ENCODE measurements around the gene FETUB.
"Not testable (repeated sequence)": the region's sequence is repeated elsewhere in the genome, so short reads cannot be mapped to it uniquely, and the experiment has no call there.

Gene FETUB

DNA sequence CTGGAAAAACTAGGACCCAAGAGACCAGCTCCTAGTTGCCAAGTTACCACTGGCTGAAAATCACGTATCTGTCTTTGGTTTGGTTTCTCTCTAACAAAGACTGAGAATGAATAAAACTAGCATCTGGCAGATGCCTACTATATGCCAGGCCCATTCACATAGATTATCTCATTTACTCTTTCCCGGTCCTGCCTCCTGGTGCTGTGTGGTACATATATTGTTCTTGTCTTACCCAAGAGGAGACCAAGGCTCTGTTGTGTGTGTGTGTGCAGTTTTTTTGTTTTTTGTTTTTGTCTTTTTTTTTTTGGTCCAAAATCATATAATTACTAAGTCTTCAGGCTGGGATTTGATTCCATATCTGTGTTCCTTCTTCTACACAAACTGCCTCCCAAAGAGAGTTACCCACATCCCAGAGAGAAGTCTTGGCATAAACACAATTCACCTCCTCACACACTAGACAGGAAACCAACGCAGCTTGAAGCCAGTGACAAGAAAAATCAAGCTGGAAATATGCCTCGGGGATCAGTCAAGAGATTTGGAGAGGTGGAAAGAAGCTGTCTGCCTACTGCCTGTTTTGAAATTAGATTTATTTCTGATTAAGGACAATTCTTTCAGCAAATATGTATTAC lies 26.4 kb upstream of the FETUB start:
- no peak for DNase-seq

DNA sequence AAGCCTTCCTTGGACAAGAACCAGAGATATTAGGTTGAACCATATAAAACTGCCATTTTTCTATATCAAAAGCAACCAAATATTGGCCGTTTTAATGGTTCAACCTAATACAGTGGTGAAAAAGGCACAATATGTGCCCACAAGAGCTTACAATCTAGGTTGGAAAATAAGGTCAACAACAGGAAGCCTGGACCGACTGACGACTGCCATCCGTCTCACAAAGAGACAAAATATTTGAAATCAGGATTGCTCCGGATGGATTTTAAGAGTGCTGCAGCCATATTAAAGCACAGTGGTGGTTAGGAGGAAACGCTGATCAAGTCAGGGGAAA lies 26.0 kb upstream of the FETUB start:
- DNase-seq = no peak

DNA sequence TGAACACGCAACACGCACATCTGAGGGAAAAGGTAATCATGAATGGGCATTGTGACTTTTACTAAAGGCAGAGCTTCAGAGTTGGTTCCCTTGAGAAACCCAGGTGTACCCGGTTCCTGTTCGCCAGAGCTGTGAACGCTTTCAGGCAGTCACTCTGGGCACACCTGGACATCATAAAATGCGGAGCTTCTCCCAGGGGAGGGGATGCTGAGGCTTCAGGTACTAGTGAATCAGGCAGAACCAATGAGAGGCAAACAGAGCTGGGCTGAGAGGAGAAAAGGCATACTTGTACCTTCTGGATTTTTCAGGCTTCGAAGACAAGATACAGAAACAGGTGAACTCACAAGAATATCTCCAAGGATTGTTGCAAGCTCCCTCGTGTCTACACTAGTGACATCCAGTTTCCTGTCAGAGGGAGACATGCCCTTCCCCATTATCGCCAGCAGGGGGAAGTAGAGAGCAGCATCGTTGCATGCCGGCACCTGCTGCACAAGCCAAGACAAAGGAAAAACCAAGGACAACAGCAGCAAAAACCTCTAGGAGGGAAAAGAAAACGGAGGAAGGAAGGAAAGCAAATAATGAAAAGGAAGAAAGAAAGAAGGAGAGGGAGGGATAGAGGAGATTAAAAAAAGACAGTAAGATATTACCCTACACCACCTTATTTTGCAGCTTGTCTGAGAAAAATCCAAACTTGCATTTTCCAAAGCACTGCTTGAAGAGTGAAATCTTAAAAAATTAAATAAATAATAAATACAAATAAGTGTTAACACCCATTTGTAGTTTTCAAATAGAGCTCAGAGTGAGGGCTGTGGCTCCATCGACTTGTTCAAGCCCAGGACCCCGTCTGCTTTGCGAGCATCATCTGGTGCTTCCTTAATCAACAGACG lies 25.4 kb upstream of the FETUB start:
- DNase-seq = peak; percentile 77

DNA sequence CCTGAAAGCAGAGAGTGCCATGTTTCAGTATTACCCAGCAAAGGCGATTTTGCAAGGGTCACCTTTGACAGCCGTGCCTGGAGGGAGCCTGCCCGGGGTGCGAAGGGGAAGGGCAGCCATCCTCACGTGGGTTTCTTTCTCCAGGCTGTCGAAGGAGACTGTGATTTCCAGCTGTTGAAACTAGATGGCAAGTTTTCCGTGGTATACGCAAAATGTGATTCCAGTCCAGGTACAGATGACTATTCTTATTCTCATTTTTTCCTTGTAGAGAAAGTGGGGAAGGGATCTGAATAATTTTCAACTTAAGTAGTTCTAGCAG lies 23.9 kb upstream of the FETUB start:
- DNase-seq = no peak

DNA sequence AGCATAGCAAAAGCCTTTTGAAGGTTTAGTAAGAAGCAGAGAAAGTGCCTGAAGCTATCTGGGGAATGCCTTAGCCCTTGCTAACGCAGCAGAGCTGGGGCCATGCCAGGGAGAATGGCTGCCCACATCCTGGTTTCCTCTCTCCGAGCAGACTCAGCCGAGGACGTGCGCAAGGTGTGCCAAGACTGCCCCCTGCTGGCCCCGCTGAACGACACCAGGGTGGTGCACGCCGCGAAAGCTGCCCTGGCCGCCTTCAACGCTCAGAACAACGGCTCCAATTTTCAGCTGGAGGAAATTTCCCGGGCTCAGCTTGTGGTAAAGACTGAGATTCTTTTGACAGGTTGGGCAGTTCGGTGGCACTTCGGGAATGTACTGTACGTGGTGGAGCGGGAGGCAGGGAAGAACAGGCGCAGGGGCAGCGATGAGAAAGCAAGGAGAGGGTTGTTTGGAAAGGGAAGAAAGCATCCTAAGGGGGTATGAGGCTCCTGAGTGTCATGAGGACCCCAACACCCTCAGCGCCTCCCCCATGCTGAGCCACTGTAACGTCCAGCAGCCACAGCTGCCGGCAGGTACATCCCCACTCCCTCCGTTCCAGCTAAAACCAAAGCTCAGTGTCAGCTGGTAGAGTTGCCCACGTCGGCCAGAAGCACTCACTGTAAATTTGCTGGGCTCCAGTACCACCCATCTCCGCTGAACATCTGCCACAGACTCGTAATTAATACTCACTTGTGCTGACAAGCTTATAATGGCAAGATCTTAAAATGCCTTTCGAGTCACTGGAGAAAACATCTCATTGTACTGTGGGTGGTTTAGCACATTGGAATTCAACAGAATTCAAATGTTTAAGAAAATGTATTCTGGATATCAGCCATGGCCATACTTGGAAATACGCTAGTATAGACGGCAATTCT lies 22.9 kb upstream of the FETUB start:
- peak; percentile 69 for DNase-seq

DNA sequence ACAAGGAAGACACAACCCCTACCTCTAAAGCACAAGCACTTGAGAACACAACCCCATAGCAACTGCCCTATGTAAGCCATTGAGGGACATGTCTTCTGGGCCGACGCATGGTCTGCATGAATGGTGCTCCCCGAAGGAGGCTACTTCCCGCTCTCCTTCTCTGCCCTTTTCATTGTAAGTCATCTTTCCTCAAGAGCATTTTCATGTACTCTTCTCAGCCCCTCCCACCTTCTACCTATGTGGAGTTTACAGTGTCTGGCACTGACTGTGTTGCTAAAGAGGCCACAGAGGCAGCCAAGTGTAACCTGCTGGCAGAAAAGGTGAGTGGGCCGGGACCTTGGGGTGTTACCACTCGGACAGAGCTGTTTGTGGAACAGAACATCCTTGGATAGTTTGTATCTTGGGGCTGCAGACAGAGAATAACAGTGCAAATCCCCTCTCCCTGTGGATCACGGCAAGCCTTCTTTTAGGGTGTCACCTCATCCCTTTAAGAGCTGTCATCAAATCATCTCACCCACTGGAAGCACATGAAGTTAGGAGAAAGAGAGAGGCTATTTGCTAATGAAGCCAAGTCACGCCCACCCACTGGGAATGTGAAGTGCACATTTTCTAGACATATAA lies 21.8 kb upstream of the FETUB start:
- DNase-seq = no peak

DNA sequence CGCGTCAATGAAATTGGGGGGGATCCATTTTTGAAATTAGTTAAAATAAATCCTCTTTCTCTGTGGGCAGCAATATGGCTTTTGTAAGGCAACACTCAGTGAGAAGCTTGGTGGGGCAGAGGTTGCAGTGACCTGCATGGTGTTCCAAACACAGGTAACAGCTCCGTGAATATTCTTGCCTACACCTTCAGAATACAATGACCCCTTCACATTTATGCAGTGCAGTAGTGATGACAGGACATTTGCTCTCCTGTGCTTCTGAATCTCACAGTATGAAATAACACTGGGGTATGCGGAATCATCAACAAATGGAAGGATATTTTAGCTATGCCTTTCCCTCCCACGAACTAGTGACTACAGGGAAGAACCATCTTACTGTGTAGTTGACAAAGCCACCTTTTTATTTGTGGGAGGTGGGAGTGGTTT lies 20.4 kb upstream of the FETUB start:
- no peak for DNase-seq

DNA sequence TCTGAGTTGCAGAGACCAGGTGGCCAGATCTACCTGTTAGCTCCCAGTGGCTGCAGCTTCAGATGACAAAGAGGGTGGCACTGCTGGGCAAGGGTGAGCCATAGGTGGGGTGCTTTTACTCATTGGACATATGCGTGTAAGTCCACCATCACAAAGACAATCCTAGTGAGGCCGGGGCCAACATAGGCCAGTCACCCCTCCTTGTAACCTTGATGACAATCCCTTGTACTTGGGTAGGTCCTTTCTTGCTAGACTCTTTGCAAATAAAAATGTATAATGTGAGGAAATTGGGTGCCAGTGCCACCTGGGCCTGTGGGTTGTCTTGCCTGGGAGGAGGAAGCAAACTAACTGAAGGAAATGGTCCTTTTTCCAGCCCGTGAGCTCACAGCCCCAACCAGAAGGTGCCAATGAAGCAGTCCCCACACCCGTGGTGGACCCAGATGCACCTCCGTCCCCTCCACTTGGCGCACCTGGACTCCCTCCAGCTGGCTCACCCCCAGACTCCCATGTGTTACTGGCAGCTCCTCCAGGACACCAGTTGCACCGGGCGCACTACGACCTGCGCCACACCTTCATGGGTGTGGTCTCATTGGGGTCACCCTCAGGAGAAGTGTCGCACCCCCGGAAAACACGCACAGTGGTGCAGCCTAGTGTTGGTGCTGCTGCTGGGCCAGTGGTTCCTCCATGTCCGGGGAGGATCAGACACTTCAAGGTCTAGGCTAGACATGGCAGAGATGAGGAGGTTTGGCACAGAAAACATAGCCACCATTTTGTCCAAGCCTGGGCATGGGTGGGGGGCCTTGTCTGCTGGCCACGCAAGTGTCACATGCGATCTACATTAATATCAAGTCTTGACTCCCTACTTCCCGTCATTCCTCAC lies 19.7 kb upstream of the FETUB start:
- DNase-seq = no peak

DNA sequence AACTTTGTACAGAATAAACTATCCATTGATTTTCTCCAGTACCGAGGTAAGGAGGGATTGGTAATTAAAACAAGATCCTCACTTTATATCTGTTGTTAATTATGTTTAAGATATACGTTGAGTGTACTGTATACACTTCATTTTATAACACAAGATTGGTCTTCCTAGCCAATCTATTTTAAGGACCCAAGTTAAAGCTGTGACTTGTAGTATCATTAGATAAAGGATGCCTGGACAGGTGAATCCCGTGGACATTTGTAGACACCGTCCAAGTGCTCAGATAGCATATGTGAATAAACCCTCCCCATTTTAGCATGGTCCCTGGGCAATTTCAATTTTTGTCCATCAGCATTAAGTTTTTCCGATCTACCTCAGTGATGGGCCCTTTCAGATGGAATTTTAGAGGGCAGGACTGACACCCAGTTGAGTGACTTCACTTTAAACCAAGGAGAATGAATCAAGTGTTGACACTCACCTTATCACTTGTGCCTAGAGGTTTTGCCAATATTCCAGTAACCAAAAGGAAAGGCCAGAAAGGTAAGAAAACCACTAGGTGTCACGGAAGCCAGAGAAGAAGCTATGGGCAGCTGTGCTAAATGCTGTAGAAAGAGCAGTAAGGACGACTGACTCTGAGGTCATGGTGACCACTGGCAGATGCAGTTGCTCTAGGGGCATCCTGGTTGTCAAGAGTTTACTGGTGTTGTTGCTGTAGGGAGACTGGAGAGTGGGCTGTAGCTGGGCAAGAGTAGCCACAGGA lies 18.1 kb upstream of the FETUB start:
- no peak for DNase-seq

DNA sequence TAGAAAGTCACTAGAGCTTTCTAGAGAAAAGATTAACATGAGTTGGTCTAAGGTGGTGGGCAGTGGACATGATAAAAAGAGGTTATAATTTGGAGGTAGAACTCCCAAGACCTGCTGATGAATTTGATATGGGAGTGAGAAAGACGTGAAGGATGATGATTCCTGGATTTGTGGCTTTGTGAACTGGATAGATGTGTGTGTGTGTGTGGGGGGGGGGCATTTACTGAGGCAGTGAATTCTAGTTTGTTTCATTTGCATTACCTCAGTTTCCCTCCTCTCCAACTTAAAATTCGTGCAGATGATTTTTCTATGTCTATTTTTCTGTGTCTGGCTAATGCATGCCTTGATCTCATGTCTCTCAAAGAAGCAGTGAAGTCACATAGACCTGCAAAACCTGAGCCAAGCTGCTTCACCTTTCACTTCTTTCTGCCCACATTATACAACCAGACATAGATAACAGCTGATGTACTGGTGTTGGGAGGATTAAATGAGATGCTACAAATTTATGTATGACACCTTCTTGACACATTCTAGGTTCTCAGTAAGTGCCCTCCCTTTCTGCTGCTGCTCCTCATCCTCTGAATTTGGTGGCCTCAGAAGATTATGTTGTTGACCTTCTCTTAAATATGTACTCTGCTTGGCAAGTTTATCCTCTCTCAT lies 17.4 kb upstream of the FETUB start:
- no peak for DNase-seq

DNA sequence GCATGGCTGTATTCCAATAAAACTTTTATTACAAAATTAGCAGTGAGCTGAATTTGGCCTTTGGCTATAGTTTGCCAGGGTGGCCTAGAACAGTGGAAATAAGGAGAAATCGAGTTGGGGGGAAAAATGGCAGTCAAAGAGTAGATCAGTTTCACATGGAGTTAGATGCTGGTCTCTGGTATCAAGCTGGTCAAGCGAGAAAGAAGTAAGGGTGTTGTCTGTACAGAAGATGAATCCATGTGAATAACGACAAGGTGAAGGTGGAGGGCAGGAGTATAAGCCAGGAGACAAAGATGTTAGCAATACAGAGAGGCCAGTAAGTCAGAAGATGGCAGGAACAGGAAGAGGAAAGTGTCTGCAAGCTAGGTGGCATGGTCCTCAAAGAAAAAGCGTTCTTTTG lies 15.6 kb upstream of the FETUB start:
- DNase-seq = no peak

DNA sequence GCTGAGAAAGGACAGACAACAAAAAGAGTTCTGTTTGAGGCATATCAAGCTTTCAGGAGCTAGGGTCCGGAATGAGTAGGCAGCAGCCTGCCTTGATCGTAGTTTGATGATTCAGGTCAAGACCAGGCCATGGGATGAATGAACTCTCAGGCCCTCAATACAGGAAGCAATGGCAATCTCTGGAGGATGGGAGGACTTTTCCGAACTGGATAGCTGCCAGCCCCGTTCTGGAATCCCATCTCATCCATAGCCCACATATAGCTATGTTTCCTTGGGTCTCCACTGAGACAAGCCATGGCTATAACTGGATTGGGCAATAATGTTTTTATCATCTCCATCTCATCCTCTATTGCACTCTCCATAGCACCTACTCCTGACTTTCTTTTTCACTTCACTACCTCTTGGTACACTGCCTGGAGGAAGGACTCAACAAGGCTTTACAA lies 14.6 kb upstream of the FETUB start:
- DNase-seq = no peak

DNA sequence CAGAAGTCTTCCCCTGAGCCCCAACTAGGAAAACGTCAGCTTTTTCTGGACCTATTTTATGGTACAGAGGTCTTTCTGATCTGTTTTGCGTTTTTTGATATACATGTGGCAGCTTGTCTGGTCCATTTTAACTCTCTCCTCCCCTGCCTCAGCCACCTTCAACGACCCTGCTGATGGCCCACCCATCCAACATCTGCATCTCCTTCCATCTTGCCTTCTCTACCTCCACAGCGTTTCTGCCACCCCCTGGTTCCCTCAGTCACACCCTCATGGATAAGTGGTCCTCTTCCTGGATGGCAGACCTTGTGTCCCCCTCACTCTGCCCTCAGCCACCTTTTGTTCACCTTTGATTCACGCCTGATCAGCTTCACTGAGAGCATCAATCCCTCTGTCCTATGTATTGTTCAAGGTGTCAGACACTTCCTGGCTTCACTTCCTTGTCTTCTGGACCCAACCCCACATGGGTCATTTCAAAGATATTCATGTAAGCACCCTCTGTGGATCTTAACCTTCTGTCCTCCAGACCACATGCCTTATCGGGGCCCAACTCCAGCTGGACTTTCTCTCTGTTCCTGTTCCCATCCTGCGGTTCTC lies 13.8 kb upstream of the FETUB start:
- no peak for DNase-seq

DNA sequence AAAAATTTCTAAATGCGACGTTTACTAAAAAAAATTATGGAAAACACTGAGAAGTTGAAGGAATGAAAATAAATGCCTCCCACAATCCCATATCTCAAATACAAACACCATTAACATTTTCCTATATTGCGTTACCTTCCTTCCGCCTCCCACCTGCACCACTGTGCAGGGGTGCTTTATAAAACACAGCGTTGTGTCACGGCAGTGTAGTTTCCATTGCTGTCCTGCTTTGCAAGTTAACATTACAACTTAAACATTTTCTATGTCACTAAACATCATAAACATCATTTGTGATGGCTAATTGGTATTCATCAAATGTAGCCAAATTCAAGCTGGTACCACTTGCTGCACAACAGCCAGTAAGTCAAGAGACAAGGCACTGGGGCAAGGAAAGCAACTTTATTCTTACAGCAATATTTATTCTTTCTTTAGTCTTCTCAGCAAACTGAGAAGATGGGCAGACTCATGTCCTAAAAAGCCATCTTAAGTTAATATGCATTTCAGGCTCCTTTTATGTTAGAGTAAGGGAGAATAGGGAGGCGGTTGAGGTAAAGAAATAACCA lies 12.3 kb upstream of the FETUB start:
- no peak for DNase-seq

DNA sequence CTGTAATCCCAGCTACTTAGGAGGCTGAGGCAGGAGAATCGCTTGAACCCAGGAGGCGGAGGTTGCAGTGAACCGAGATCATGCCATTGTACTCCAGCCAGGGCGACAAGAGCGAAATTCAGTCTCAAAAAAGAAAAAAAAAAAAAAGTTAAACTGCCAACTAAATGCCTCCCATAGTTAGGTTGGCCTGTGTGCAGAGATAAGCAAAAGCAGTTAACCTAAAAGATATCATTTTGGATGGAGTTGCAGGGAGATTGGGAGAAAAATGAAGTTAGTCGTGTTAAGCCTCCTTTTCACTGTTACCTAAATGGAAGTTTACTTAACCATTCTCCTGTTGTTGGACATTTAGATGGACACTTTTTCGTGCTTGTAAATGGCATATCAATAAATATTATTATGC lies 11.4 kb upstream of the FETUB start:
- no peak for DNase-seq

DNA sequence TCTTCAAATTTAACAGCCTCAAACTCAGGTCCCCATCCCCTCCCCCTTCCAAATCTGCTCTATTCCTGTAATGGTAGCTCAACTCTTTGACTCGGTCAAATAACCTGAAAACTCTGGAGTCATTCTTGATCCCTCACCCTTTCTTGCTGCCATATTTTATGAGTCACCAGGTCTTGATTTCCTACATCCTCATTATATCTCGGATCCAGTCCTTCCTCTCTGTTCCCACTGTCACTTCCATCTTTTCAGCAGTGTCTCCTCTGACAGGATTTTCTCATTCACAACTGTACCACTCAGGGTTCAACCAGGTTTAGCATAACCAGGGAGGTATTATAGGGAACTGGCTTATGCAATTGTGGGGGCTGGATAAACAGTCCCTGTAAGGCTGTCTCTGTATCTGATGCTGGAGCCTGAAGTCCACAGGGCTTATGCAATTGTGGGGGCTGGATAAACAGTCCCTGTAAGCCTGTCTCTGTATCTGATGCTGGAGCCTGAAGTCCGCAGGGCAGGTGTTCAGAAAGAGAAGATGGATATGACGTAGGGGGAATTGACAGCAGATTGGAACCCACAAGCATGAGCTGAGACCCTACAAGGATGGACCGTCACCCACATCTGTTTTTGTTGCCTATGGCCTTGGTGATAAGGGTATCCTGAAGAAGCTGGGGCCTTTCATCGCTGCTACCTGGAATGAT lies 9.1 kb upstream of the FETUB start:
- DNase-seq = no peak

DNA sequence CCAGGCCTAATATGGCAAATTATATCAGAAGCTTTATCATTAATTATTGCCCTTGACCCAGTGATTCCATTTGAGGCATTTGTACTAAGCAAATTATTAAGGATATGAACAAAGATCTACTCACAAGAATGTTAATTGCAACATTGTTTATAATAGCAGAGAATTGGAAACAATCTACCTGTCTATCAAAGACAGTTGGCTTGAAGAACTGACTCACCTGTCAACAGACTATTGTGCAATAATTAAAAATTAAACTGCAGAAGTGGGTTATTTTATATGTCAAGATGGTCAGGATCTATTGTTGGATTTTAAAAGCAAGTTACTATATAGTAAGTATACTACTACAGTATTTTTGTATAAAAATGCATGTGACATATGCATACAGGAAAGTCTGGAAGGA lies 6.7 kb upstream of the FETUB start:
- no peak for DNase-seq

DNA sequence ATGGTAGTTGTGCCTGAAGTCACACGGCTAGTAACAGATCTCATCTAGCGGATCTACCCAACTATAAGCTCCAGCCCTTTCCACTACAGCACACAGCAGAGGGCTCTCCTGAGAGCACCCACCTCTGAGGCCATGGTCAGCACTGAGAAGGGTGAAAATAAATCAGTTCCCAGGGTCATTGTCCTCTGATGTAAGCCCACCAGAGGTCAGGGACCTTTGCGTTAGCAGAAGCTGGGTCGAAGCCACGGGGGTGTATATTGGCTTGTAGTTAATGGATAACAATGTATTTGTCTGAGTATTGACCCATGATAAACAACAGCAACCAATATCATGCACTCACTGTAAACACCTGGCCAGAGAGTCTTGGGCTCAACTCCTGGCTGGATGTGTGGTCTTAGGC lies 6.0 kb upstream of the FETUB start:
- DNase-seq = not testable (repeated sequence)

DNA sequence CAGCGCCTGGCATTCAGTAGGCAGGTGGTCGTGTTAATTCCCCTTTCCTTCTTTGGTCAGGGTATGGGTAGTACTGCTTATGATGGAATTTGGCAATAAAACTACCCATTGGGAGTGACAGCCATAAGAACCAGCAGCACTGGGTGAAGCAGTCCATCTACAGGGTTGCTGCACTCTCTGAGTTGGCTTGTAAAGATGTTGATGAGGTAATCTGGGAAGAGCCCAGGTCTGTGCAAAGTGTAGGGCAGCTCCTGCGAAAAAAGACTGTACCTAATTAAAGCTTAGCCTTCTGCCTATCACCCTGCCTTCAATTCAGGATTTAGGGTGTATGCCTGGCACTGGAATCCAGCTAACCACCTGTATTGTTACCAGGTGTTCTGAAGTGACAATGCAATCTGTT lies 4.7 kb upstream of the FETUB start:
- no peak for DNase-seq

DNA sequence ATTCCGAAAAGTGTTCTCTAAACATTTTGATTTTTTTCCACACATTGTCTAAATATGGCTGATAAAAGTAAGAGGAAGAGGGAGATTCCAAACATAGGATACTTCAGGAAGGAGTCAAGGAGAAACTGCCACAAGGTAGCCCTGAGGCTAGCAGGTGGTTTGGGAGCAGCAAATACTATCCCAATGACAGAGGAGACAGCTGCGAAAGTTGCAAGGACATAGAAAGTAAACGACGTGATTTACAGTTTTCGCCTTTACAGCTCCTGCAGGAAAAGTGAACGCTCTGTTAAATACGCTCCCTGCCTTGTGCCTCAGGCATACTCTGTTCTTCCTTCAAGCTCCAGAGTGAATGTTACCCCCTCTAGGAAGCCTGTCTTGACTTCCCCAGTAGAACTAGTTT lies 3.7 kb upstream of the FETUB start:
- DNase-seq = no peak
